Stomach (tissue), 9 donors: ENCODE measurements around the gene SLC25A45. TPM values are rescaled to one million over a fixed set of nuclear protein-coding genes. Genes with fewer than 3 reads are reported as not detected.
A peak's percentile ranks its signal among the peaks of the same experiment; 100 is the strongest.
"Not testable (repeated sequence)": the region's sequence is repeated elsewhere in the genome, so short reads cannot be mapped to it uniquely, and the experiment has no call there.

ENCODE experiments used
- DNase-seq, 2 donors: peaks; one replicate each; pipeline versions ENCODE4 v3.0.0 to v3.0.0-alpha.2; 2013 to 2019
- H3K27ac ChIP-seq, 5 donors: fragments of 200-600 bp in 4 of 5; sonication (generic) in 4 of 5; one replicate each; pipeline ENCODE4 v1.5.1; 2013 to 2019; ENCODE audit warnings: mild to moderate bottlenecking in 1 of 5, moderate library complexity in 1 of 5
- H3K27me3 ChIP-seq, 3 donors: fragments of 200-600 bp; sonication (generic); one replicate each; pipeline ENCODE4 v1.5.1; 2017 to 2019; ENCODE audit warnings: mixed run types in 1 of 3
- H3K36me3 ChIP-seq, 4 donors: fragments of 200-600 bp; sonication (generic); 1 replicate in 3 of 4; 2 replicates in 1 of 4; pipeline ENCODE4 v1.5.1; 2016 to 2019
- H3K4me1 ChIP-seq, 4 donors: fragments of 200-600 bp; sonication (generic); one replicate each; pipeline ENCODE4 v1.5.1; 2016 to 2019
- H3K4me3 ChIP-seq, 4 donors: fragments of 200-600 bp; sonication (generic) in 3 of 4; one replicate each; pipeline ENCODE4 v1.5.1; 2016 to 2019; ENCODE audit warnings: mild to moderate bottlenecking in 1 of 4
- H3K9me3 ChIP-seq, 4 donors: fragments of 200-600 bp; sonication (generic); one replicate each; pipeline ENCODE4 v1.5.1; 2016 to 2019
- CTCF ChIP-seq, 7 experiments: fragments of 450-650 bp in 4 of 7; fragments of 200-600 bp in 3 of 7; sonication (generic) in 3 of 7; IDR thresholded peaks; one replicate each; pipeline ENCODE4 v1.5.1; 2016 to 2019; ENCODE audit warnings: antibody characterized with exemption in 7 of 7, control low read depth in 2 of 7, mild to moderate bottlenecking in 1 of 7
- EP300 ChIP-seq: sonication (generic); formaldehyde crosslinking; IDR thresholded peaks from one replicate; pipeline ENCODE4 v1.6.1; 2017; ENCODE audit warnings: antibody characterized with exemption
- POLR2A ChIP-seq, 4 donors: fragments of 450-650 bp; IDR thresholded peaks; one replicate each; pipeline ENCODE4 v1.6.1; 2016; ENCODE audit warnings: antibody characterized with exemption in 4 of 4, control low read depth in 2 of 4, mild to moderate bottlenecking in 1 of 4, moderate library complexity in 1 of 4
- POLR2AphosphoS5 ChIP-seq, 3 donors: sonication (generic); formaldehyde crosslinking; IDR thresholded peaks; one replicate each; pipeline ENCODE4 v1.6.1; 2016; ENCODE audit warnings: antibody characterized with exemption in 3 of 3
- WGBS, 5 donors: extraction: QIAGEN DNeasy Blood & Tissue Kit in 3 of 5; methylation state at CpG; one replicate each; pipeline versions ENCODE4 v1.1.5 to v1.1.7; 2013 to 2018; 5-methylcytosine and 5-hydroxymethylcytosine counted together
- intact Hi-C: fragments of 100-400 bp; cut with DNase I; formaldehyde crosslinking; loops from one replicate; pipeline ENCODE4 v1.15.1; 2023; ENCODE audit warnings: low total_unique reads
- polyA plus RNA-seq, 3 donors: library from polyadenylated mRNA; stranded (reverse); fragments of 200-250 nt; gene quantifications; one replicate each; pipeline ENCODE4 v1.2.3, GENCODE V29; 2013
- total RNA-seq, 5 donors: library from RNA; depleted of rRNA; stranded (reverse); fragments of >200 nt; gene quantifications; one replicate each; pipeline versions ENCODE4 v1.1.0 to v1.2.3, GENCODE V29; 2014 to 2016
- donor health status: healthy with polysubstance abuse.
- donor health status: Bipolar disorder and iron deficiency.
- donor health status: healthy.

The SLC25A45 gene
- total and polyA plus RNA-seq, 8 donors: 1.2 to 101 (median 2.7) TPM

- TF ChIP-seq POLR2AphosphoS5 (IDR thresholded peaks at IDR 0.05) (no peak), EP300 (no peak)
- Histone ChIP-seq H3K36me3 (peaks cover 0 to 19% (median 15%) of the 10 kb centered on the region in 4 donors), H3K27me3 (no peaks in the 10 kb centered on the region), H3K4me1 (peaks cover 13 to 60% (median 36%) of the 10 kb centered on the region in 4 donors), H3K9me3 (no peaks in the 10 kb centered on the region), H3K4me3 (peak overlapping the region; percentile 65 to 98 (median 82)), H3K27ac (peak overlapping the region in 3 of 5 donors; percentile 87 to 90 (median 88))
- DNase-seq: no peak
- intact Hi-C loops: no loop called here
- WGBS, 5 donors: 15 to 26% (median 18%) methylated on average over 5 of the region's 5 CpGs
These were observed 47.6 kb downstream of the SLC25A45 start for GRCh38 chr11:65334696-65335295.

DNA sequence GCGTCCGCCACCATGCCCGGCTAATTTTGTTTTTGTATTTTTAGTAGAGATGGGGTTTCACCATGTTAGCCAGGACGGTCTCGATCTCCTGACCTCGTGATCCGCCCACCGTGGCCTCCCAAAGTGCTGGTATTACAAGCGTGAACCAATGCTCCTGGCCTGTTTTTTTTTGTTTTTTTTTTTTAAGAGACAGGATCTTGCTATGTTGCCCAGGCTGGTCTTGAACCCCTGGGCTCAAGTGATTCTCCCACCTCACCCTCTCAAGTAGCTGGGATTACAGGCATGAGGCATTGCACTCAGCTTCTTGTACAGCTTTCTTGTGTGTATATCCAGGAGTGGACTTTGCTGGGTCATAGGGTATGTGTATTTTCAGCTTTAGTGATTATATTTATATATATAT lies 49.9 kb downstream of the SLC25A45 start:
- Histone ChIP-seq H3K36me3 (peaks cover 0 to 10% (median 4%) of the 10 kb centered on the region in 4 donors), H3K4me1 (peaks cover 8 to 44% (median 28%) of the 10 kb centered on the region in 4 donors)
- H3K4me3 ChIP-seq, H3K27me3 ChIP-seq, intact Hi-C loops, DNase-seq, H3K27ac ChIP-seq, H3K9me3 ChIP-seq: not testable (repeated sequence)
- WGBS, 5 donors: 87 to 93% (median 91%) methylated on average over 6 to 9 of the region's 9 CpGs

DNA sequence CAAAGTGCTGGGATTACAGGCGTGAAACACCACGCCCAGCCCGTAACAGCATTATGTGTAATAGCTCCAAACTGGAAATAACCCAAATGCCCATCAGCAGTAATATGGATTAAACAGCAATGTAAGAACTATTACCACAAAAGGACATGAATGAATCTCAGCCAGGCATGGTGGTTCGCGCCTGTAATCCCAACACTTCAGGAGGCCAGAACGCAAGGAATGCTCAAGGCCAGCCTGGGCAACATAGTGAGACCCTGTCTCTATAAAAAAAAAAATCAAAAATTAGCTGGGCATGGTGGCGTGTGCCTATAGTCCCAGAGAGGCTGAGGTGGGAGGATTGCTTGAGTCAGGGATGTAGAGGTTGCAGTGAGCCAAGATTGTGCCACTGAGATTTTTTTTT lies 51.9 kb downstream of the SLC25A45 start:
- intact Hi-C loops: no loop called here
- Histone ChIP-seq H3K27me3 (no peaks in the 10 kb centered on the region), H3K36me3 (no peaks in the 10 kb centered on the region), H3K4me3 (no peak overlapping the region), H3K9me3 (no peaks in the 10 kb centered on the region), H3K4me1 (peaks cover 8 to 29% (median 19%) of the 10 kb centered on the region in 4 donors), H3K27ac (no peak overlapping the region)
- no peak for DNase-seq
- 73 to 80% (median 77%) methylated on average over 7 of the region's 7 CpGs for WGBS, 5 donors
- TF ChIP-seq POLR2A (IDR thresholded peaks at IDR 0.05) (no peak), CTCF (IDR thresholded peaks at IDR 0.05) (no peak), EP300 (no peak), POLR2AphosphoS5 (IDR thresholded peaks at IDR 0.05) (no peak)

DNA sequence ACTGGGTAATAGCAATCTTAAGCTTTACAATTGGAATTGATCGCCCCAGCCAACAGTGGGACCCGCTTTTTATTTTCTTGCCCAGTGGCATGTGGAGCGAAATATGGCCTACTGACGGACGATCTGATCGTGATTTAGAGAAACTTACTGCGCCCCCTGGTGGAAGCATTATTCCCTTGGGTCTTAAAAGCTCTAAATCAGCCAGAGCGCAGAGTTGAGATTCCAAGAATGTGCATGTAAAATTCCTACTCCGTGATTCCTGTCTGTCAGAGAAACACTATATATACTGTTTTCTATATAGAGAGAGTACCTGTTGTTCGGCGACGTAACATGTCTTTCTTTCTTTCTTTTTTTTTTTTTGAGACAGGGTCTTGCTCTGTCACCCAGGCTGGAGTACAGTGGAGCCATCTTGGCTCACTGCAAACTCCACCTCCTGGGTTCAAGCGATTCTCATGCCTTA lies 52.5 kb downstream of the SLC25A45 start:
- intact Hi-C loops: no loop called here
- no peak overlapping the region for H3K27ac ChIP-seq
- peak in 2 of 3 donors; percentile 34 to 70 for TF ChIP-seq POLR2AphosphoS5 (IDR thresholded peaks at IDR 0.05)
- no peak for TF ChIP-seq POLR2A (IDR thresholded peaks at IDR 0.05)
- TF ChIP-seq EP300: no peak
- peak in 6 of 7 experiments; percentile 36 to 86 (median 79) for TF ChIP-seq CTCF (IDR thresholded peaks at IDR 0.05)

DNA sequence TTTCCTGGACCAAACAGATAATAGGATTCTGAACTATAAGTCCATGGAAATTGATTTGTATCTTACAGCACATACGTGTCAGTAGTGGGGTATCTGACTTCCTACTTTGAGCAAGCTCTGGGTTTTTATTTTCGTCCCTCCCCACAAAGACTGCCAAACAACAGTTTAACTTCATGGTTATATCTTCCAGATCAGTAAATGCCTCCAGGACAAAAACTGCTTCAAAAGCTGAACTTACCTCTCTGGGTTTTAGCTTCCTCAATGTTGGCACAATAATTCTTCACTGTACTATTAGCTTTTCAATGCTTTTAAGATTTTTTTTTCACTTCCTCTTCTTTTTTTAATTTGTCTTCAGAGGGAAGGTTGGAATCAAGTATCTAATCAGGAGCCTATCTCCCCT lies 53.0 kb downstream of the SLC25A45 start:
- WGBS, 5 donors: 23 to 45% (median 32%) methylated on average over 2 of the region's 2 CpGs
- DNase-seq: no peak
- H3K4me3 ChIP-seq: no peak overlapping the region
- no peak overlapping the region for H3K27ac ChIP-seq
- H3K4me1 ChIP-seq: peaks cover 3 to 18% (median 8%) of the 10 kb centered on the region in 4 donors
- H3K36me3 ChIP-seq: no peaks in the 10 kb centered on the region
- H3K9me3 ChIP-seq: no peaks in the 10 kb centered on the region
- no peaks in the 10 kb centered on the region for H3K27me3 ChIP-seq
- intact Hi-C loops: no loop called here
- TF ChIP-seq POLR2AphosphoS5 (IDR thresholded peaks at IDR 0.05) (no peak), EP300 (no peak), CTCF (IDR thresholded peaks at IDR 0.05) (no peak), POLR2A (IDR thresholded peaks at IDR 0.05) (no peak)

More for the DNA sequence above, 52.5 kb downstream of the SLC25A45 start:
- H3K36me3 ChIP-seq: no peaks in the 10 kb centered on the region
- no peak overlapping the region for H3K4me3 ChIP-seq
- 4 to 7% (median 6%) methylated on average over 13 of the region's 13 CpGs for WGBS, 5 donors
- peaks cover 8 to 23% (median 13%) of the 10 kb centered on the region in 4 donors for H3K4me1 ChIP-seq
- H3K9me3 ChIP-seq: no peaks in the 10 kb centered on the region
- no peaks in the 10 kb centered on the region for H3K27me3 ChIP-seq
- DNase-seq: peak; percentile 95
